Measurements from ENCODE around the gene DNAH17.

The DNAH17 gene

GRCh38 chr17:78448356-78448993 lies 128.7 kb downstream of the DNAH17 start:
- DNase-seq = no peak

DNA sequence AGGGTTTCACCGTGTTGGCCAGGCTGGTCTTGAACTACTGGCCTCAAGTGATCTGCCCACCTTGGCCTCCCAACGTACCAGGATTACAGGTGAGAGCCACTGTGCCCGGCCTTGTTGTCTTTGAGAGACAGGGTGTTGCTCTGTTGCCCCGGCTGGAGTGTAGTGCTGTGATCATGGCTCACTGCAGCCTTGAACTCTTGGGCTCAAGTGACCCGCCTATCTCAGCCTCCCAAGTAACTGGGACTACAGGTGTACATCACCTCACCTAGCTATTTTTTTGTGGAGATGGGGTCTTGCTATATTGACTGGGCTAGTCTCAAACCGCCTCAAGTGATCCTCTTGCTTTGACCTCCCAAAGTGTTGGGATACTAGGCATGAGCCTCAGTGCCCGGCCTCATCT lies 130.4 kb downstream of the DNAH17 start:
- no peak for DNase-seq

DNA sequence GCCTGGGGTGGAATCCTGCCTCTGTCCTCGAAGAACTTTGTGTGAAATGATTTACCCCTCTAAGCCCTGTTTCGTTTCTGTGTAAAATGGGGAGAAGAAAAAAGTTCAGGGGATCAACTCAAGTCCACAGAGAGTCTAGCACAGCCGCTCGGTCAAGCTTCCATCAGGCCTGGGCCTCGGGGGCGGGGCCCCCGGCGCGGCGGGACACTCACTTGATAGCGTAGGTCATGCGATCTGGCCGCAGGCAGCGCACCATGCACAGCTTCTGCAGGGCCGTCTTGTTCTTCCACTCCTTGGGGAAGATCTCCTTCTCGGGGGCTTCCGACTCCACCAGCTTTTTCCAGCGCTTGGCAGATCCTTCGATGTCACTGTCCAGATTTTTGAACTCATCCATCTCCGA lies 132.8 kb downstream of the DNAH17 start:
- DNase-seq = no peak

DNA sequence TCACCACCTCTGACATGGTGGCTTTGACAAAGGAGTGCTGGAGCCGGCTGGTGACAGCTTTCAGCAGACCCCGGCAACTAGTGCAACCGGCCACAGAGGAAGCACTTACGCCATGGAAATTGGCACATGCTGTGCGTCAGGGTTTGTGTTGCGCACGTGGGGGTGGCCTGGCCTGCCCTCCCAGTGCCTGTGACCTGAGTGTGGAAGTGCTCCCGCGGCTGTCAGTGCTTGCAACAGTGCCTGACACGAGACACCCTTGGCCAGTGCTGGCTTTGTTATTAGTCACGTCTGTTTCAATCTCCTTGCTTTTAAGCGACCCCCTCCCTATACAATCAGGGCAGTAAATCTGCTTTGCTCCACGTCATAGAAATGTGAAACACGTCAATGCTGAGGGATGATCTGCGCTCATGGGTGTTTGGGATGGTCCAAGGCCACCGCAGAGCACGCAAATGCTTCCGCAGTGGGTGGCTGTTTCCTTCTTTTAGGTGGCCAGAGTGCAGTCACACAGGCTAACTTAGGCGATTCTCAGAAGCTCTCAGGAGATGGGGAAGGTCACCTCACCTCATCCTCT lies 134.5 kb downstream of the DNAH17 start:
- DNase-seq = no peak

- no peak for DNase-seq
These were observed 135.8 kb downstream of the DNAH17 start for GRCh38 chr17:78441271-78441971.

DNA sequence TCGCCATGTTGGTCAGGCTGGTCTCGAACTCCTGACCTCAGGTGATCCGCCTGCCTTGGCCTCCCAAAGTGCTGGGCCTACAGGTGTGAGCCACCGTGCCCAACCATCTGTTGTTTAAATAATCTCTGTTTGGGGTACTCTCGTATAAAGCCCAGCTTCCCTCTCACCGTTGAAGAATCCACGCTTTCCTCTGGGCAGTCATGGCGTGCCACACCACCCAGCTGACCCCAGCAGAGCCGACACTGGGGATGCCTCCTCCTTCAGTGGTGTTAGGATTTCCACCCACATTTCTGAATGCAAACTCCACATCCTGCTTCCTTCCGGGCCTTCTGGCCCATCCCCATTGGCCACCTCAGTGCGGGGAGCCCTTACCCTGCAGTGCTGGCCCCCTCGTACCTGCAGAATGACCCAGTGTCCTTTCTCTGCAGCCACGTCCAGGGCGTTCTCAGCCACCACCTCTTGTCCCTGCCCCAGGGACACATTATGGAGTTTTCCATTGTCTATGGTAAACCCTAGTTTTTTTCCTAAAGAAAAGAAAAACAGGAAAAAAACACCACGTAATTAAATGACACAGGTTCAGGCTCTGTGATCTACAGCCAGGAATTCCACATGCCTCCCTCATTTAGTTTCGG lies 138.4 kb downstream of the DNAH17 start:
- no peak for DNase-seq

DNA sequence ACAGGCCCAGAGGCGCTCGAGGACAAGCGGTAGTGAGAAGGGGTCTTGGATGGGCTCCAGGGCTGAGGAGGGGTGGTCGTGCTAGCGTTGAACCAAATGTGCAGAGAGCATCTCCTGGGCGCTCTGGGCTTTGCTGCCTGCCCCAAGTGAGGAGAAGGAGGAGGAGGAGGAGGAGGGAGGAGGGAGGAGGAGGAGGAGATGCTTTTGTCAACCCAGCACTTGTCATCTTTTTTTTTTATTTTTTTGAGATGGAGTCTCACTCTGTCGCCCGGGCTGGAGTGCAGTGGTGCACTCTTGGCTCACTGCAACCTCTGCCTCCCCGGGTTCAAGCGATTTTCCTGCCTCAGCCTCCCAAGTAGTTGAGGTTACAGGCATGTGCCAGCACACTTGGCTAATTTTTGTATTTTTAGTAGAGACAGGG lies 138.9 kb downstream of the DNAH17 start:
- DNase-seq = no peak

- no peak for DNase-seq
These were observed 139.6 kb downstream of the DNAH17 start for GRCh38 chr17:78437508-78438169.

- DNase-seq = no peak
These were observed 141.7 kb downstream of the DNAH17 start for GRCh38 chr17:78435330-78436005.

GRCh38 chr17:78434455-78435329 lies 142.5 kb downstream of the DNAH17 start:
- no peak for DNase-seq

DNA sequence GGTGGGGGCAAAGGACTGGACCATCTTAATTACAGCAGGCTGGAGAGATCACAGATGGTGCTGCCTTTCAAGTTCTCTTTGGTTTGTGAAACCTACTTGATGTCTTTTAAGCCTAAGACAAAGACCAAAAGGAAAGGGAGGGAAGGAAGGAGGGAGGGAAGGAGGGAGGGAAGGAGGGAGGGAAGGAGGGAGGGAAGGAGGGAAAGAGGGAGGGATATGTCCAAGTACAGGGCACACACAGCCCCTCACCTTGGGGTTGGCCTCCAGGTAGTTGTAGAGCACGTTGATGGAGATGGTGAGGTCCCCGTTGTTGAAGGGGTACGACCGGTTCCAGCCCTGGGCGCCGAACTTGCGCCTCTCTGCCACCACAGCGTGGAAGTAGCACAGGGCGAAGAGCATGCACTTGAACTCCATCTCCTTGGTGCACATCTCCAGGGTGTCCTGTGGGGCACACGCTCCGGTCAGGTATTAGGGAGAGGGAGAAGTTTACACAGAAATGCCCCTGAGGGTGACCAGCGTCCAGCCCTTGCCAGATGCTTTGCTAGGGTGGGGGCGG lies 143.3 kb downstream of the DNAH17 start:
- DNase-seq = no peak

DNA sequence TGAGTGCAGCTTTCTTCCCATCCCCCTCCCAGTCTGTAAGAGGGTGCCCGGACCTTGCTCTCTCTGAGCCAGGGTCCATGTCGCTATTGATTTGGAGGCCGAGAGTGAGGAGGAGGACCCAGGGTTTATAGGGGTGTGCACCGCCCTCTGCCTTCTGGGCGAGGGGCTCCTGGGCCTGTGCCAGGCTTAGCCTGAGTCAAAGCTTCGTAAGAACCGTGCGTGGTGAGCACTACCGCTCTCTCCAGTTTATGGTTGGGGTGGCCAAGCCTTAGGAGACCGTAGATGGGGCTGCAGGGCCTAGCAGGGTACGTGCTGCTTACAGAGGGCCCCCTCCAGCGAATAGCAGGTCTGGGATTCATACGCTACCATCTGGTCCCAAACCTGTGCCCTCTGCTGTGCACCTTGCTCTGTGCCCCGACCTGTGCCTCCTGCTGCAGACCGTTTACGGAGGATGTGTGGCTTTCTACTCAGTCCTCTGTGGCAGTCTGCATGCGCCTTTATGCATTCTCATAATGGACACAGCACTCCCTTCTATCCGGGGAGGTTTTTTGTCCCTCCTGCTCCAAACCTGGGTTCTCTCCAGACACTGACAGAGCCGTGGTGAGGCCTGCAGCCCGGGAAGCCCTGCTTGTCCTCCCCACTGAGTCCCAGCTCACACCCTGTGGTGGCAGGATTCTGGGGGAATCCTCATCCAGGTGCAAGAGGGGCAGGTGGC lies 144.0 kb downstream of the DNAH17 start:
- DNase-seq = no peak

DNA sequence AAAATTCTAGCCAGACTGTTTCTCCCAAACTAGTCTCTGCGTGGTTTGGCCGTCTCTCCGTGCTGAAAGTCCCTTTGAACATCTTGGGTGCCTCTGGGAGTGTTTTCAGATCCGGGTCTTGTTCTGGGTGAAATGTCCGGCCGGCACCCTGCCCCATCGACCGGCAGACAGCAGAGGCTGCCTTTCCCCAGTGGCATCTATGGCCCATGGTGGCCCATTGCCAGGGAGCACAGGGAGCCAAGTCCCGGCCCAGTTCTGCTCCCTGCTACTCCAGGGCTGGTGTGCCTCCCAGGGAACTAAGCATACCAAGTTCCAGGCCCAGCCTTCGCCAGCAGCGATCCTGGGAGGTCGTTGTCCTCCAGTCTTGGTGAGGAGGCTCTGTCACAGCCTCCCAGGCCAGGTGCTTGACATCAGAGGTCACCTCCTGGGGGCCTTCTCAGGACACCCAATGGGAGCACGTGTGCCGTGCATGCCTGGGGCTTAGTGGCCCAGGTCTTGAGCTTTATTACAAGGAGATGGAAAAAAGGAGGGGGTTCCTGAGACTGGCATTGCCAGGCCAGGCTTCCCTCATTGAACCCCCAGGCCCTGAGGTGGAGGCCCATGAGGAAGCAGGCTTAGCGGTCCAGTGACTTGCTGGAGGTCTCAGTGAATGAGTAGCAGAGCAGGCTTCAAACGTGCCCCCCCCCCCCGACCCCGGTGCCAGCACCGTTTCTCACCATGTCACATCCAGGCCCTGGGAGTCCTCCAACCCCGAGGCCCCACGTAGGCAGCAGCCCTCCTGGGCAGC lies 144.8 kb downstream of the DNAH17 start:
- no peak for DNase-seq

GRCh38 chr17:78431692-78431958 lies 145.6 kb downstream of the DNAH17 start:
- DNase-seq = no peak

- DNase-seq = no peak
These were observed 146.1 kb downstream of the DNAH17 start for GRCh38 chr17:78430892-78431691.

DNA sequence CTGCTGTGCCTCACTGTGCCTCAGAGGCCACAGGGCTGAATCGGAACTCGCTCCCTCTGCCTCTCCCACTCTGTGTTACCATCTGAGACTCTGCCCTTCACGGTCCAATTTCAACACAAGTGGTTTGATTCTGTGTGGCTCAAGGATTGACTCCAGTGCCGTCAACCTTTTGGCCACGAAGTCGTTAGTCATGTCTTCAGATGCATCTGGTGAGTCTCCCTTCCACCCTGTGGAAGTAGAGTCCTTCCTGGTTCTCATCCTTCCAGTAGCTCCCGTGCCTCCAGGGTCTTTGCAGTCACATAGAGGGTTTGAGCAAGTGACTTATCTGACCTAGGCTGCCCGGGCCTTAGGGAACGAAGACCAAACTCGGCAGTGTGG lies 147.6 kb downstream of the DNAH17 start:
- no peak for DNase-seq

- DNase-seq = no peak
These were observed 148.2 kb downstream of the DNAH17 start for GRCh38 chr17:78428836-78429617.

DNA sequence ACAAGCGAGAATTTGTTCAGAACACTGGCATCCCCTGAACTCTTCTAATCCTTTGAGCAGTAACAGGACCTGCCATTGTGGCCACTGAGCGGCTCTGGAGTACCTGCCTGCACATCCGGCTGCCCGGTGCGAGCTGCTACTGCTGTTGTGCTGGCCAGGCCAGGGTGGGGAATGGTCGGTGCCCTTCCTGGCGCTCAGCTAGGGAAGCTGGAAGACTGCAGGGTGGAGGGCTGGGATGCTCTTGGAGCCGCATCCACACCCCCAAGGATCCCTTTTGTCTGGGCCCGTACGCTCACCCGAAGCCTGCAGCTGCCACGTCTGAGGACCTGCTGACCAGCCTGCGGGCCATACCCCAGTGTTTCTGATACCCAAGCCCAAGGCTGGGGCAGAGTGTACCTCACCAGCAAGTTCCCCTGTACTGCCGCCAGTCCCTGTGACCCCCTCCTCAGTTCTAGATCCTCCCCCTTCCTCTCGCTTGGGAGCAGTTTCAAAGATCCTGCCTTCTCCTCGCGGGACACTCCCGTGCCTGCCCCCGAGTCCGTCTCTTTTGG lies 149.1 kb downstream of the DNAH17 start:
- DNase-seq = no peak
